ENCODE measurements around the gene CBLB. TPM values are rescaled to one million over a fixed set of nuclear protein-coding genes. Genes with fewer than 3 reads are reported as not detected.
"Not testable (repeated sequence)": the region's sequence is repeated elsewhere in the genome, so short reads cannot be mapped to it uniquely, and the experiment has no call there.

CBLB gene
- total RNA-seq, 4 donors from 2014 or later: 17.0 to 33.8 (median 23.0) TPM

- TF ChIP-seq CTCF (IDR thresholded peaks at IDR 0.05) (no peak), POLR2A (IDR thresholded peaks at IDR 0.05) (no peak)
- intact Hi-C loops (cut with DNase I; ENCODE audit: low total_unique reads): no loop called here
- DNase-seq (ENCODE audit: low spot score in 2 of 2): no peak
- H3K4me3 ChIP-seq (ENCODE audit: low read depth, poor library complexity, severe bottlenecking): no peak overlapping the region
Measured at GRCh38 chr3:105763659-105764036, 105.2 kb downstream of the CBLB start.

- no peak for TF ChIP-seq CTCF (IDR thresholded peaks at IDR 0.05)
- TF ChIP-seq POLR2A (IDR thresholded peaks at IDR 0.05): no peak
- WGBS, 2 donors: 94 to 96% methylated on average over 13 of the region's 13 CpGs
- H3K4me3 ChIP-seq (ENCODE audit: low read depth, poor library complexity, severe bottlenecking): no peak overlapping the region
- intact Hi-C loops (cut with DNase I; ENCODE audit: low total_unique reads): no loop called here
- DNase-seq (ENCODE audit: low spot score in 2 of 2): no peak
Measured at GRCh38 chr3:105762749-105763658, 105.8 kb downstream of the CBLB start.

- WGBS, 2 donors: 91 to 100% methylated on average over 1 of the region's 1 CpG
- intact Hi-C loops (cut with DNase I; ENCODE audit: low total_unique reads); DNase-seq (ENCODE audit: low spot score in 2 of 2); H3K4me3 ChIP-seq (ENCODE audit: low read depth, poor library complexity, severe bottlenecking): not testable (repeated sequence)
Measured at GRCh38 chr3:105762214-105762613, 106.6 kb downstream of the CBLB start.

- no peak for TF ChIP-seq CTCF (IDR thresholded peaks at IDR 0.05)
- no peak for TF ChIP-seq POLR2A (IDR thresholded peaks at IDR 0.05)
- DNase-seq (ENCODE audit: low spot score in 2 of 2): no peak
- no peak overlapping the region for H3K4me3 ChIP-seq (ENCODE audit: low read depth, poor library complexity, severe bottlenecking)
- intact Hi-C loops (cut with DNase I; ENCODE audit: low total_unique reads): no loop called here
- 90 to 99% methylated on average over 5 to 6 of the region's 6 CpGs for WGBS, 2 donors
Measured at GRCh38 chr3:105759442-105760078, 109.3 kb downstream of the CBLB start.

GRCh38 chr3:105758451-105758850 is 110.4 kb downstream of the CBLB start:
- no peak for DNase-seq (ENCODE audit: low spot score in 2 of 2)
- intact Hi-C loops (cut with DNase I; ENCODE audit: low total_unique reads): no loop called here
- TF ChIP-seq CTCF (IDR thresholded peaks at IDR 0.05): no peak
- no peak for TF ChIP-seq POLR2A (IDR thresholded peaks at IDR 0.05)
- 95 to 98% methylated on average over 8 to 9 of the region's 9 CpGs for WGBS, 2 donors
- no peak overlapping the region for H3K4me3 ChIP-seq (ENCODE audit: low read depth, poor library complexity, severe bottlenecking)

GRCh38 chr3:105755121-105755886 is 113.5 kb downstream of the CBLB start:
- intact Hi-C loops (cut with DNase I; ENCODE audit: low total_unique reads): no loop called here
- no peak for DNase-seq (ENCODE audit: low spot score in 2 of 2)
- no peak for TF ChIP-seq POLR2A (IDR thresholded peaks at IDR 0.05)
- TF ChIP-seq CTCF (IDR thresholded peaks at IDR 0.05): no peak
- no peak overlapping the region for H3K4me3 ChIP-seq (ENCODE audit: low read depth, poor library complexity, severe bottlenecking)
- 88 to 89% methylated on average over 2 of the region's 2 CpGs for WGBS, 2 donors
